ENCODE measurements around the gene NFIA. TPM values are rescaled to one million over a fixed set of nuclear protein-coding genes. Genes with fewer than 3 reads are reported as not detected.
A peak's percentile ranks its signal among the peaks of the same experiment; 100 is the strongest.

The NFIA gene
- total RNA-seq, 4 donors from 2014 or later: 27.9 to 79.9 (median 36.7) TPM

GRCh38 chr1:61253912-61254633, 171.7 kb downstream of the NFIA start:
- Histone ChIP-seq H3K27ac (peak overlapping the region; percentile 57 to 84 (median 83)), H3K4me1 (peaks cover 15 to 46% (median 33%) of the 10 kb centered on the region in 3 donors), H3K27me3 (no peaks in the 10 kb centered on the region), H3K4me3 (no peak overlapping the region), H3K36me3 (no peaks in the 10 kb centered on the region), H3K9me3 (no peaks in the 10 kb centered on the region)
- intact Hi-C loops (cut with DNase I): no loop called here
- no peak for TF ChIP-seq POLR2A (IDR thresholded peaks at IDR 0.05)
- TF ChIP-seq CTCF (IDR thresholded peaks at IDR 0.05): no peak
- DNase-seq: no peak
- 63 to 82% methylated on average over 1 of the region's 1 CpG for WGBS, 2 donors

GRCh38 chr1:61254634-61255357, 172.4 kb downstream of the NFIA start:
- TF ChIP-seq POLR2A (IDR thresholded peaks at IDR 0.05) (no peak), CTCF (IDR thresholded peaks at IDR 0.05) (no peak)
- Histone ChIP-seq H3K36me3 (no peaks in the 10 kb centered on the region), H3K27me3 (no peaks in the 10 kb centered on the region), H3K9me3 (no peaks in the 10 kb centered on the region), H3K27ac (peak overlapping the region; percentile 57 to 84 (median 83)), H3K4me3 (peak overlapping the region; percentile 11 to 56 (median 32)), H3K4me1 (peaks cover 15 to 54% (median 37%) of the 10 kb centered on the region in 3 donors)
- intact Hi-C loops (cut with DNase I): no loop called here
- no peak for DNase-seq
- WGBS, 2 donors: 9 to 10% methylated on average over 6 of the region's 6 CpGs

GRCh38 chr1:61255358-61255703, 173.0 kb downstream of the NFIA start:
- Histone ChIP-seq H3K27me3 (no peaks in the 10 kb centered on the region), H3K4me1 (peaks cover 15 to 57% (median 40%) of the 10 kb centered on the region in 3 donors), H3K4me3 (peak overlapping the region in 3 of 4 donors; percentile 27 to 56 (median 36)), H3K36me3 (no peaks in the 10 kb centered on the region), H3K9me3 (no peaks in the 10 kb centered on the region), H3K27ac (peak overlapping the region; percentile 57 to 84 (median 83))
- no peak for DNase-seq
- WGBS, 2 donors: 6 to 12% methylated on average over 3 of the region's 3 CpGs
- TF ChIP-seq POLR2A (IDR thresholded peaks at IDR 0.05): no peak
- no peak for TF ChIP-seq CTCF (IDR thresholded peaks at IDR 0.05)
- intact Hi-C loops (cut with DNase I): no loop called here

- Histone ChIP-seq H3K36me3 (no peaks in the 10 kb centered on the region), H3K4me1 (peaks cover 9 to 43% (median 28%) of the 10 kb centered on the region in 3 donors), H3K27ac (peak overlapping the region in 3 of 4 donors; percentile 20 to 33 (median 31)), H3K4me3 (no peak overlapping the region), H3K27me3 (no peaks in the 10 kb centered on the region), H3K9me3 (no peaks in the 10 kb centered on the region)
- intact Hi-C loops (cut with DNase I): no loop called here
- WGBS, 2 donors: 44 to 46% methylated on average over 9 of the region's 9 CpGs
- no peak for DNase-seq
- TF ChIP-seq CTCF (IDR thresholded peaks at IDR 0.05): no peak
- TF ChIP-seq POLR2A (IDR thresholded peaks at IDR 0.05): no peak
Measured at GRCh38 chr1:61259379-61260148, 177.2 kb downstream of the NFIA start.

Measured in esophagus squamous epithelium (tissue), 5 donors.